ENCODE results near the gene EIF3B.

GRCh38 chr7:2381881-2382509 lies 27.4 kb downstream of the EIF3B start:
- TF ChIP-seq CTCF (IDR thresholded peaks at IDR 0.05): no peak
- TF ChIP-seq POLR2A (IDR thresholded peaks at IDR 0.05): no peak

Measured in testis (tissue), 2 donors.